Transverse colon (tissue), 4 donors: Measurements from ENCODE around the gene CELF4.

Source experiments
- CTCF ChIP-seq, 5 experiments: fragments of 200-600 bp in 3 of 5; fragments of 450-650 bp in 2 of 5; sonication (generic) in 3 of 5; IDR thresholded peaks; 1 replicate in 2 of 5; 2 replicates in 3 of 5; pipeline ENCODE4 v1.5.1; 2016 to 2017; ENCODE audit warnings: antibody characterized with exemption in 5 of 5, inconsistent platforms in 3 of 5, mild to moderate bottlenecking in 2 of 5, moderate library complexity in 1 of 5
- POLR2AphosphoS5 ChIP-seq, 3 donors: sonication (generic); formaldehyde crosslinking; IDR thresholded peaks; one replicate each; pipeline ENCODE4 v1.6.1; 2016; ENCODE audit warnings: antibody characterized with exemption in 3 of 3

- TF ChIP-seq CTCF (IDR thresholded peaks at IDR 0.05): no peak
- TF ChIP-seq POLR2AphosphoS5 (IDR thresholded peaks at IDR 0.05): no peak
These were observed 291.0 kb downstream of the CELF4 start for GRCh38 chr18:37274309-37275236.
